ENCODE measurements around the gene SLC35E4.
"Not testable (repeated sequence)": the region's sequence is repeated elsewhere in the genome, so short reads cannot be mapped to it uniquely, and the experiment has no call there.

Gene SLC35E4

DNA sequence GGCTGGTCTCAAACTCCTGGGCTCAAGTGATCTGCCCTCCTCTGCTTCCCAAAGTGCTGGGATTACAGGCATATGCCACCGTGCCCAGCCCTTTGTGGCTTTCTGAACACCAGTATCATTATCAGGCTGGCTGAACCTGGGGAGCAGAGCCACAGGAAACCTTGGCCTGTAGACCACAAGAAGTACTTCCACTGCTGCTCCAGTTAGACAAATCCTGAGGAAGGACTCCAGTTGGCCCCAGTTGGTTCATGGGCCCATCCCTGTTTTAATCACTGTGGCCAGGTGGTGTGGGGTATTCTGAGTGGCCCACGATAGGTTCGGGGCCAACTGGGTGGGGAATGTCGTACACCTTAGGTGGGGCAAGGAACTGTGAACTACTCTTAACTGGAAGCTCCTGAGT lies 37.6 kb downstream of the SLC35E4 start:
- no peak overlapping the region for H3K9ac ChIP-seq (ENCODE audit: low read length)
- H3K27me3 ChIP-seq (ENCODE audit: control insufficient read depth, insufficient read depth, low read length) = peaks cover 13% of the 10 kb centered on the region
- no peaks in the 10 kb centered on the region for H3K36me3 ChIP-seq (ENCODE audit: control insufficient read depth, insufficient read depth, low read length)
- no peak overlapping the region for H3K27ac ChIP-seq (ENCODE audit: low read depth, low read length)
- no peaks in the 10 kb centered on the region for H3K9me3 ChIP-seq (ENCODE audit: control insufficient read depth, insufficient read depth, low read depth, low read length)
- H3K4me3 ChIP-seq (ENCODE audit: low read depth, low read length) = no peak overlapping the region
- H3K4me1 ChIP-seq (ENCODE audit: control insufficient read depth, insufficient read depth, low read length) = peaks cover 6% of the 10 kb centered on the region

DNA sequence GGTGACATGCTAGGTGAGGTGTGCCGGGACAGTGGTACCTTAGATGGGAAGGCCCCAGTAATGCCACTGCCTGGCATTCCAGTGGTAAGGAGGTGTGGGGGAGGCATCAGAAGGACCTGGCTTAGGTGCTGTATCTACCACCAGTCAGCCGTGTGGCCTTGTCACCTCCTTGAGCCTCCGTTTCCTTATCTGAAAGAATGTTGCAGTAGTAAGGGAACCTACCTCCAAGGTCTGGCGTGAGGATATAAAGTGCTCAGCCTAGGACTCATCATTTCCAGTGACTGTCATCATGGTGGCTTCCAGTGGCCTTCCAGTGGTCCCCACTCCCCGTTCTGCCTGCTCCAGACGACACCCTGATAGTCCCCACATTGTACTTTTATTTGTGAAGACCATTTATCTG lies 38.9 kb downstream of the SLC35E4 start:
- Histone ChIP-seq H3K9ac (ENCODE audit: low read length) (no peak overlapping the region), H3K27me3 (ENCODE audit: control insufficient read depth, insufficient read depth, low read length) (peaks cover 2% of the 10 kb centered on the region; the same call in 1 of the 2 replicates), H3K27ac (ENCODE audit: low read depth, low read length) (no peak overlapping the region), H3K4me1 (ENCODE audit: control insufficient read depth, insufficient read depth, low read length) (no peaks in the 10 kb centered on the region), H3K36me3 (ENCODE audit: control insufficient read depth, insufficient read depth, low read length) (no peaks in the 10 kb centered on the region), H3K4me3 (ENCODE audit: low read depth, low read length) (no peak overlapping the region), H3K9me3 (ENCODE audit: control insufficient read depth, insufficient read depth, low read depth, low read length) (no peaks in the 10 kb centered on the region)

DNA sequence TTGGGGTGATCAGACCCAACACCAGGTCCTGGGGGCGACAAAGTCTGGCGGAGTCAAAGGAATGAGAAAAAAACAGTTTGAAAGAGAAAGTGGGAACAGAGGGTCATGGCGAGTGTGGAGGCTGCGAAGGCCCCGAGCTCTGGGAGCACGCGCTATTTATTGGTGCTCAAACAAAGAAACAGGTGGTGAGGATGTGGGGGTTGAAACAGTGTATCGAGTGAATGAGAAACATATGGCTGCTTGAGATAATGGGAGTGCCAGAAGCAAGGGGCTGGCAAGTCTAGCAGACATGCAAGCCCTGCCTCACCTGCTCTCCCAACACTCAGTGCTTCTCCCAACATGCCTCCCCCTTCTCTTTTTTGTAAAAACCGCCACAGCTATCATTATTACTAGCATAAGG lies 39.9 kb downstream of the SLC35E4 start:
- H3K36me3 ChIP-seq (ENCODE audit: control insufficient read depth, insufficient read depth, low read length) = no peaks in the 10 kb centered on the region
- no peak overlapping the region for H3K4me3 ChIP-seq (ENCODE audit: low read depth, low read length)
- H3K4me1 ChIP-seq (ENCODE audit: control insufficient read depth, insufficient read depth, low read length) = no peaks in the 10 kb centered on the region
- H3K9ac ChIP-seq (ENCODE audit: low read length) = no peak overlapping the region
- no peaks in the 10 kb centered on the region for H3K9me3 ChIP-seq (ENCODE audit: control insufficient read depth, insufficient read depth, low read depth, low read length)
- H3K27ac ChIP-seq (ENCODE audit: low read depth, low read length) = no peak overlapping the region
- H3K27me3 ChIP-seq (ENCODE audit: control insufficient read depth, insufficient read depth, low read length) = peaks cover 2% of the 10 kb centered on the region; the same call in 1 of the 2 replicates

- not testable (repeated sequence) for H3K27me3 ChIP-seq (ENCODE audit: control insufficient read depth, insufficient read depth, low read length); H3K4me1 ChIP-seq (ENCODE audit: control insufficient read depth, insufficient read depth, low read length); H3K9me3 ChIP-seq (ENCODE audit: control insufficient read depth, insufficient read depth, low read depth, low read length); H3K27ac ChIP-seq (ENCODE audit: low read depth, low read length); H3K36me3 ChIP-seq (ENCODE audit: control insufficient read depth, insufficient read depth, low read length); H3K9ac ChIP-seq (ENCODE audit: low read length); H3K4me3 ChIP-seq (ENCODE audit: low read depth, low read length)
These were observed 41.0 kb downstream of the SLC35E4 start for GRCh38 chr22:30676565-30676964.

DNA sequence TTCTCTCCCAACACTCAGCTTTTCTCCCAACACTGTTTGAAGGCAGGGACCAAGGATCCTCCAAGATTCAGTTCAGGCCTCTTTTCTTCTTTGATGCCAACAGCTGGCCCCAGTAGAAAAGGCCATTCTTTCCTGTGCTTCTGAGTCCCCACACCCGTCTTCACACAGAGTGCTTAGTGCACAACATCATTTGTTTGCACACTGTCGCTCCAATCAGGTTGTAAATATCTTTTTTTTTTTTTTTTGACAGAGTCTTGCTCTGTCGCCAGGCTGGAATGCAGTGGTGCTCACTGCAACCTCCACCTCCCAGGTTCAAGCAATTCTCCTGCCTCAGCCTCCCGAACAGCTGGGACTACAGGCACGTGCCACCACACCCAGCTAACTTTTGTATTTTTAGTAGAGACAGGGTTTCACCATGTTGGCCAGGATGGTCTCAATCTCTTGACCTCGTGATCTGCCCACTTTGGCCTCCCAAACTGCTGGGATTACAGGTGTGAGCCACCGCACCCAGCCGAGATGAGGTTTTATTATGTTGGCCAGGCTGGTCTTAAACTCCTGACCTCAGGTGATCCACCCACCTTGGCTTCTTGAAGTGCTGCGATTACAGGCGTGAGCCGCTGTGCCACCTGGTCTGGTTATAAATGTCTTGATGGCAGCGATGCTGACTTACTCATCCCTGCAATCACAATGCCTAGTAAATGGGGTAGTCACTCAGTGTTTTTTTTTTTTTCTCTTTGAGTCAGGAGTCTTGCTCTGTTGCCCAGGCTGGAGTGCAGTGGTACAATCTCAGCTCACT lies 44.5 kb downstream of the SLC35E4 start:
- not testable (repeated sequence) for H3K27ac ChIP-seq (ENCODE audit: low read depth, low read length); H3K9me3 ChIP-seq (ENCODE audit: control insufficient read depth, insufficient read depth, low read depth, low read length)

GRCh38 chr22:30680991-30681770 lies 45.6 kb downstream of the SLC35E4 start:
- Histone ChIP-seq H3K9me3 (ENCODE audit: control insufficient read depth, insufficient read depth, low read depth, low read length) (no peaks in the 10 kb centered on the region), H3K27ac (ENCODE audit: low read depth, low read length) (no peak overlapping the region), H3K4me3 (ENCODE audit: low read depth, low read length) (no peak overlapping the region), H3K36me3 (ENCODE audit: control insufficient read depth, insufficient read depth, low read length) (no peaks in the 10 kb centered on the region), H3K27me3 (ENCODE audit: control insufficient read depth, insufficient read depth, low read length) (peaks cover 2% of the 10 kb centered on the region; the same call in 1 of the 2 replicates), H3K9ac (ENCODE audit: low read length) (no peak overlapping the region), H3K4me1 (ENCODE audit: control insufficient read depth, insufficient read depth, low read length) (0 out of 2 replicates have a peak, but pooled peaks cover 5% of the 10 kb centered on the region)

More for the DNA sequence above, 44.5 kb downstream of the SLC35E4 start:
- H3K9ac ChIP-seq (ENCODE audit: low read length); H3K27me3 ChIP-seq (ENCODE audit: control insufficient read depth, insufficient read depth, low read length); H3K4me3 ChIP-seq (ENCODE audit: low read depth, low read length); H3K4me1 ChIP-seq (ENCODE audit: control insufficient read depth, insufficient read depth, low read length); H3K36me3 ChIP-seq (ENCODE audit: control insufficient read depth, insufficient read depth, low read length): not testable (repeated sequence)

DNA sequence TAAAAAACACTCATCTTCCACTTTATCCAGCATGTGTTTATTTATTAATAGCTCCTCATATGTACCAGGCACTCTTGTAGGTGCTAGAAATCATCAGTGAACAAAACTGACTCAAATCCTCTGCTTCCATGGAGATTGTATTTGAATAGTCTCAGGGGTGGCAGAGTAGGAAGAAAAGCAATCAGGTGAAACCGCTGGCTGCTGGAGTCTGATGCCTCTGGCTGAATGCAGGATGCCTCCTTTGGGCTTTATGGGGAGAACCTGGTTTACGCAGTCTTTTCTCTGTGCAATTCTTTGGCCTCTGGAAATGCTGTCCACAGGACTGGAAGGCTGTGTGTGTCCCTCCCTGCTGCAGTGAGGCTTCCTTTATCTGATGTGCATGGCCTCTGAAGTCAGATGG lies 46.2 kb downstream of the SLC35E4 start:
- no peak overlapping the region for H3K27ac ChIP-seq (ENCODE audit: low read depth, low read length)
- H3K27me3 ChIP-seq (ENCODE audit: control insufficient read depth, insufficient read depth, low read length) = peaks cover 2% of the 10 kb centered on the region; the same call in 1 of the 2 replicates
- no peaks in the 10 kb centered on the region for H3K36me3 ChIP-seq (ENCODE audit: control insufficient read depth, insufficient read depth, low read length)
- H3K9me3 ChIP-seq (ENCODE audit: control insufficient read depth, insufficient read depth, low read depth, low read length) = no peaks in the 10 kb centered on the region
- no peak overlapping the region for H3K9ac ChIP-seq (ENCODE audit: low read length)
- H3K4me1 ChIP-seq (ENCODE audit: control insufficient read depth, insufficient read depth, low read length) = 0 out of 2 replicates have a peak, but pooled peaks cover 5% of the 10 kb centered on the region
- H3K4me3 ChIP-seq (ENCODE audit: low read depth, low read length) = no peak overlapping the region

DNA sequence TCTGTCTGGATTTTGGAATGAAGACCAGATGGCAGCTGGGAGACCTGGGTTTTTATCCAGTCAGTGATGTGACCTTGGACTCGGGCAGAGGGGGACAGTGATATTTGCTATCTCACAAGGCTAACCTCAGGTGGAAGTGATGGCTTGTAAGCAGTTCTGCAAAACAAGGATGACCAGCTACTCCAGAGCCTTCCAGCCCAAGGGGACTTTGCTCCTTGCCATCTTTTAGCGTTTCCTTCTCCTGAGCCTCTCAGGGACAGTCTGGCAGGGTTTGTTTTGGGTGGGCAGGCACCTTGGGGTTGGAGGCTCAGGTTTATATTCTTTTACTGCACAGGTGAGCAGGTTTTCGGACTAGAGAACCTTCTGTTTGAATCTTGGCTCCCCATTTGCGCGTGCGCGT lies 49.6 kb downstream of the SLC35E4 start:
- Histone ChIP-seq H3K9me3 (ENCODE audit: control insufficient read depth, insufficient read depth, low read depth, low read length) (no peaks in the 10 kb centered on the region), H3K36me3 (ENCODE audit: control insufficient read depth, insufficient read depth, low read length) (no peaks in the 10 kb centered on the region), H3K27ac (ENCODE audit: low read depth, low read length) (no peak overlapping the region), H3K4me1 (ENCODE audit: control insufficient read depth, insufficient read depth, low read length) (0 out of 2 replicates have a peak, but pooled peaks cover 5% of the 10 kb centered on the region), H3K27me3 (ENCODE audit: control insufficient read depth, insufficient read depth, low read length) (no peaks in the 10 kb centered on the region), H3K4me3 (ENCODE audit: low read depth, low read length) (no peak overlapping the region), H3K9ac (ENCODE audit: low read length) (no peak overlapping the region)

GRCh38 chr22:30687358-30687757 lies 51.8 kb downstream of the SLC35E4 start:
- no peaks in the 10 kb centered on the region for H3K27me3 ChIP-seq (ENCODE audit: control insufficient read depth, insufficient read depth, low read length)
- H3K9me3 ChIP-seq (ENCODE audit: control insufficient read depth, insufficient read depth, low read depth, low read length) = no peaks in the 10 kb centered on the region
- no peak overlapping the region for H3K4me3 ChIP-seq (ENCODE audit: low read depth, low read length)

GRCh38 chr22:30689622-30690021 lies 54.0 kb downstream of the SLC35E4 start:
- no peak overlapping the region for H3K9ac ChIP-seq (ENCODE audit: low read length)
- H3K4me3 ChIP-seq (ENCODE audit: low read depth, low read length) = no peak overlapping the region
- peaks cover 6% of the 10 kb centered on the region; the same call in 1 of the 2 replicates for H3K27me3 ChIP-seq (ENCODE audit: control insufficient read depth, insufficient read depth, low read length)

More at GRCh38 chr22:30687358-30687757, 51.8 kb downstream of the SLC35E4 start:
- Histone ChIP-seq H3K9ac (ENCODE audit: low read length) (no peak overlapping the region), H3K36me3 (ENCODE audit: control insufficient read depth, insufficient read depth, low read length) (no peaks in the 10 kb centered on the region), H3K4me1 (ENCODE audit: control insufficient read depth, insufficient read depth, low read length) (no peaks in the 10 kb centered on the region), H3K27ac (ENCODE audit: low read depth, low read length) (no peak overlapping the region)

DNA sequence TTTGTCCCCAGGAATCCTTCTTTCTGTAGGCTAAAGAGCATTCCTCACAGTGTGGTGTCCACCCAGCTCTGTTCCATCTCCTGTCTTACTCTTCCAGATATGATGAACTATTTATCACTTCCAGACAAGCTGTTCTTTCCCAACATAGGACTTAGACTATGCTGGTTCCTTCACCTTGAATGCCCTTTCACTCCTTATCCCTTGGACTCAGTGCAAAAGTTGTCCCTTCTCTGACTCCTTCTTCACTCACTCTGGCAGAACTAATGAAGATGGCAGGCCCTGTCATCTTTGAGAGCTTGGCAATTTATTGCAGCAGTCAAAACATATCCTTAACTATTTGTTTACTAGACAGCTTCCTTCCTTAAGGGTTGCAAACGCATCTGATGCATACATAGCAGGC lies 55.6 kb downstream of the SLC35E4 start:
- H3K9ac ChIP-seq (ENCODE audit: low read length) = no peak overlapping the region
- no peak overlapping the region for H3K27ac ChIP-seq (ENCODE audit: low read depth, low read length)
- H3K4me1 ChIP-seq (ENCODE audit: control insufficient read depth, insufficient read depth, low read length) = peaks cover 6% of the 10 kb centered on the region

More at GRCh38 chr22:30689622-30690021, 54.0 kb downstream of the SLC35E4 start:
- no peaks in the 10 kb centered on the region for H3K9me3 ChIP-seq (ENCODE audit: control insufficient read depth, insufficient read depth, low read depth, low read length)
- H3K4me1 ChIP-seq (ENCODE audit: control insufficient read depth, insufficient read depth, low read length) = no peaks in the 10 kb centered on the region
- H3K27ac ChIP-seq (ENCODE audit: low read depth, low read length) = no peak overlapping the region
- no peaks in the 10 kb centered on the region for H3K36me3 ChIP-seq (ENCODE audit: control insufficient read depth, insufficient read depth, low read length)

More for the DNA sequence above, 55.6 kb downstream of the SLC35E4 start:
- Histone ChIP-seq H3K36me3 (ENCODE audit: control insufficient read depth, insufficient read depth, low read length) (no peaks in the 10 kb centered on the region), H3K9me3 (ENCODE audit: control insufficient read depth, insufficient read depth, low read depth, low read length) (no peaks in the 10 kb centered on the region), H3K4me3 (ENCODE audit: low read depth, low read length) (no peak overlapping the region), H3K27me3 (ENCODE audit: control insufficient read depth, insufficient read depth, low read length) (peaks cover 20% of the 10 kb centered on the region)
